Lung (tissue), 12 donors: ENCODE results near the gene BAMBI. TPM values are rescaled to one million over a fixed set of nuclear protein-coding genes. Genes with fewer than 3 reads are reported as not detected.

Source experiments
- ATAC-seq: fragments of 200-7000 bp; cut with Tn5 transposase; one replicate; pipeline ENCODE4 v1.9.1; 2020; ENCODE audit warnings: moderate number of reproducible peaks; ENCODE audit not compliant: insufficient read depth, low FRiP score
- DNase-seq, 3 donors: peaks; one replicate each; pipeline ENCODE4 v3.0.0-alpha.2; 2013 to 2017
- H3K27ac ChIP-seq, 2 donors: one replicate each; pipeline ENCODE4 v1.5.1; 2013; ENCODE audit warnings: mild to moderate bottlenecking in 2 of 2, moderate library complexity in 2 of 2, control low read depth in 1 of 2, inconsistent platforms in 1 of 2, low read depth in 1 of 2, low read length in 1 of 2
- H3K27me3 ChIP-seq, 3 donors: one replicate each; pipeline ENCODE4 v1.5.1; 2013; ENCODE audit warnings: low read length in 2 of 3; ENCODE audit not compliant: control insufficient read depth in 3 of 3, insufficient read depth in 3 of 3
- H3K36me3 ChIP-seq, 4 donors: one replicate each; pipeline ENCODE4 v1.5.1; 2013; ENCODE audit warnings: low read length in 4 of 4, mild to moderate bottlenecking in 1 of 4, moderate library complexity in 1 of 4; ENCODE audit not compliant: control insufficient read depth in 4 of 4, insufficient read depth in 4 of 4
- H3K4me1 ChIP-seq, 5 donors: one replicate each; pipeline ENCODE4 v1.5.1; 2013; ENCODE audit warnings: low read length in 5 of 5, mild to moderate bottlenecking in 2 of 5, moderate library complexity in 1 of 5; ENCODE audit not compliant: control insufficient read depth in 5 of 5, insufficient read depth in 5 of 5
- H3K4me3 ChIP-seq: one replicate; pipeline ENCODE4 v1.5.1; 2013; ENCODE audit warnings: mild to moderate bottlenecking, control low read depth, moderate library complexity
- H3K9ac ChIP-seq, 2 donors: one replicate each; pipeline ENCODE4 v1.5.1; 2013; ENCODE audit warnings: low read length in 2 of 2, control low read depth in 1 of 2; ENCODE audit not compliant: insufficient read depth in 1 of 2
- H3K9me3 ChIP-seq, 4 donors: one replicate each; pipeline ENCODE4 v1.5.1; 2013; ENCODE audit warnings: low read length in 3 of 4, mild to moderate bottlenecking in 1 of 4, moderate library complexity in 1 of 4; ENCODE audit not compliant: control insufficient read depth in 4 of 4, insufficient read depth in 3 of 4
- CTCF ChIP-seq: IDR thresholded peaks from 2 replicates; pipeline ENCODE4 v1.5.1; 2012; ENCODE audit warnings: mild to moderate bottlenecking; ENCODE audit errors: control extremely low read depth, extremely low read depth
- WGBS, 2 donors: extraction: QIAGEN DNeasy Blood & Tissue Kit; methylation state at CpG; one replicate each; pipeline ENCODE4 v1.1.7; 2013; 5-methylcytosine and 5-hydroxymethylcytosine counted together
- polyA plus RNA-seq, 2 donors: library from polyadenylated mRNA; stranded (reverse); fragments of 200-250 nt; gene quantifications; one replicate each; pipeline ENCODE4 v1.2.1, GENCODE V29; 2013
- total RNA-seq, 2 donors: library from RNA; depleted of rRNA in 1 of 2; stranded (reverse); fragments of >200 nt in 1 of 2; gene quantifications; one replicate each; pipeline ENCODE4 v1.2.1, GENCODE V29; 2014 to 2021
- donor health status: control.
- donor health status: control.
- donor health status: Bipolar disorder and iron deficiency.
- donor health status: healthy.
- donor health status: DM: yes; HTN: yes; CAD: no.

BAMBI gene
- total and polyA plus RNA-seq, 4 donors, result 3.1 to 28.3 (median 5.9) TPM

DNA sequence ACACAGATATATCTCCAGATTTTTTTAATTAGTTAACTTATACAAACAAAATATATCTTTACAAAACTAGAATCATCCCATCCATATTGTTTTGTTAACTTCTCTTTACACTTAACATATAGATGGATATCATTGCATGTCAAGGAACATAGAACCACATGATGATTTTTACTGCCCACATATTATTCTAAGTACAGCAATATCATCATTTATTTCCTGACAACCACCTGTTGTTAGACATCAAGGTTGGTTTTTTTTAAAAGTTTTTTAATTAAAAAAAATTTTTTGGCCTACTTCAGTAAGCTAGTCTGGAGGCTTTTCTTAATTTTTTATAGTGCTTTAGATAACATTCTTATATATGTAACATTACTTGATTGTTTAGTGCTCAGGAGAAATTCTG, 38.9 kb upstream of the BAMBI start:
- Histone ChIP-seq H3K4me1 (no peaks in the 10 kb centered on the region), H3K36me3 (no peaks in the 10 kb centered on the region), H3K27ac (no peak overlapping the region), H3K9ac (no peak overlapping the region), H3K4me3 (no peak overlapping the region), H3K9me3 (peaks cover 0 to 2% (median 0%) of the 10 kb centered on the region in 4 donors), H3K27me3 (no peaks in the 10 kb centered on the region)
- TF ChIP-seq CTCF, result no peak
- no peak for DNase-seq
- no peak for ATAC-seq

GRCh38 chr10:28640551-28640950, 36.8 kb upstream of the BAMBI start:
- Histone ChIP-seq H3K9ac (no peak overlapping the region), H3K4me3 (no peak overlapping the region), H3K36me3 (no peaks in the 10 kb centered on the region), H3K27ac (no peak overlapping the region), H3K9me3 (peaks cover 0 to 2% (median 0%) of the 10 kb centered on the region in 4 donors), H3K27me3 (no peaks in the 10 kb centered on the region), H3K4me1 (no peaks in the 10 kb centered on the region)
- ATAC-seq, result no peak
- WGBS, 2 donors, result 55 to 82% methylated on average over 2 of the region's 2 CpGs
- TF ChIP-seq CTCF, result no peak
- DNase-seq, result no peak

- no peak for TF ChIP-seq CTCF
- 58 to 78% methylated on average over 5 of the region's 5 CpGs for WGBS, 2 donors
- Histone ChIP-seq H3K9ac (no peak overlapping the region), H3K4me1 (no peaks in the 10 kb centered on the region), H3K9me3 (peaks cover 0 to 2% (median 0%) of the 10 kb centered on the region in 4 donors), H3K36me3 (no peaks in the 10 kb centered on the region), H3K4me3 (no peak overlapping the region), H3K27ac (no peak overlapping the region), H3K27me3 (no peaks in the 10 kb centered on the region)
- ATAC-seq (no peak), DNase-seq (no peak)
These were observed 32.7 kb upstream of the BAMBI start for GRCh38 chr10:28644647-28645046.

GRCh38 chr10:28652106-28652505, 25.2 kb upstream of the BAMBI start:
- no peak for DNase-seq
- no peak for ATAC-seq

More at GRCh38 chr10:28652106-28652505, 25.2 kb upstream of the BAMBI start:
- no peaks in the 10 kb centered on the region for H3K9me3 ChIP-seq
- 48 to 93% methylated on average over 2 of the region's 2 CpGs for WGBS, 2 donors
- H3K4me3 ChIP-seq, result no peak overlapping the region
- no peaks in the 10 kb centered on the region for H3K4me1 ChIP-seq
- no peak overlapping the region for H3K9ac ChIP-seq
- TF ChIP-seq CTCF, result no peak
- no peak overlapping the region for H3K27ac ChIP-seq
- H3K36me3 ChIP-seq, result no peaks in the 10 kb centered on the region
- no peaks in the 10 kb centered on the region for H3K27me3 ChIP-seq
